Measurements from ENCODE around the gene PCNX2.

Gene PCNX2

GRCh38 chr1:233241759-233242158 lies 53.8 kb downstream of the PCNX2 start:
- no peak overlapping the region for H3K4me3 ChIP-seq (ENCODE audit: low read length)
- no peaks in the 10 kb centered on the region for H3K36me3 ChIP-seq (replicated peaks; ENCODE audit: insufficient read depth, low read length)
- H3K4me2 ChIP-seq (ENCODE audit: low read depth, low read length), result no peak overlapping the region
- H3F3A ChIP-seq (ENCODE audit: insufficient read depth, low read length), result no peaks in the 10 kb centered on the region
- no peaks in the 10 kb centered on the region for H3K4me1 ChIP-seq (ENCODE audit: low read length)
- no peak overlapping the region for H2AFZ ChIP-seq (ENCODE audit: low read length)
- H3K9ac ChIP-seq (ENCODE audit: low read length), result no peak overlapping the region
- no peaks in the 10 kb centered on the region for H3K9me3 ChIP-seq (replicated peaks; ENCODE audit: insufficient read depth, low read length)
- no peaks in the 10 kb centered on the region for H3K9me2 ChIP-seq (replicated peaks; ENCODE audit: insufficient read depth, low read length)
- DNase-seq, result no peak
- TF ChIP-seq CTCF (IDR thresholded peaks at IDR 0.05; ENCODE audit: low read length) (no peak), EZH2phosphoT487 (IDR thresholded peaks at IDR 0.05; ENCODE audit: low read length) (no peak), EZH2 (optimal IDR thresholded peaks at IDR 0.05; ENCODE audit: low read depth, low read length) (no peak)
- H4K20me1 ChIP-seq (ENCODE audit: insufficient read depth, low read length), result no peaks in the 10 kb centered on the region
- no peak overlapping the region for H3K27ac ChIP-seq (ENCODE audit: low read length)
- H3K79me2 ChIP-seq (ENCODE audit: low read length), result no peaks in the 10 kb centered on the region
- H3K27me3 ChIP-seq (replicated peaks; ENCODE audit: insufficient read depth, low read length), result no peaks in the 10 kb centered on the region

- no peak overlapping the region for H3K4me2 ChIP-seq (ENCODE audit: low read depth, low read length)
- no peaks in the 10 kb centered on the region for H3K79me2 ChIP-seq (ENCODE audit: low read length)
- no peaks in the 10 kb centered on the region for H3K4me1 ChIP-seq (ENCODE audit: low read length)
- no peak overlapping the region for H3K27ac ChIP-seq (ENCODE audit: low read length)
- H4K20me1 ChIP-seq (ENCODE audit: insufficient read depth, low read length), result no peaks in the 10 kb centered on the region
- H3K9me3 ChIP-seq (replicated peaks; ENCODE audit: insufficient read depth, low read length), result no peaks in the 10 kb centered on the region
- TF ChIP-seq EZH2phosphoT487 (IDR thresholded peaks at IDR 0.05; ENCODE audit: low read length) (no peak), CTCF (IDR thresholded peaks at IDR 0.05; ENCODE audit: low read length) (peak; percentile 40)
- no peak overlapping the region for H3K4me3 ChIP-seq (ENCODE audit: low read length)
- no peaks in the 10 kb centered on the region for H3K27me3 ChIP-seq (replicated peaks; ENCODE audit: insufficient read depth, low read length)
- H3K9me2 ChIP-seq (replicated peaks; ENCODE audit: insufficient read depth, low read length), result no peaks in the 10 kb centered on the region
- no peak overlapping the region for H2AFZ ChIP-seq (ENCODE audit: low read length)
- H3K36me3 ChIP-seq (replicated peaks; ENCODE audit: insufficient read depth, low read length), result no peaks in the 10 kb centered on the region
- H3F3A ChIP-seq (ENCODE audit: insufficient read depth, low read length), result no peaks in the 10 kb centered on the region
- H3K9ac ChIP-seq (ENCODE audit: low read length), result no peak overlapping the region
- DNase-seq, result no peak
Measured at GRCh38 chr1:233240829-233241682, 54.5 kb downstream of the PCNX2 start.

- no peak for DNase-seq
- no peaks in the 10 kb centered on the region for H3F3A ChIP-seq (ENCODE audit: insufficient read depth, low read length)
- H3K4me3 ChIP-seq (ENCODE audit: low read length), result no peak overlapping the region
- no peaks in the 10 kb centered on the region for H3K9me3 ChIP-seq (replicated peaks; ENCODE audit: insufficient read depth, low read length)
- no peaks in the 10 kb centered on the region for H4K20me1 ChIP-seq (ENCODE audit: insufficient read depth, low read length)
- H3K4me2 ChIP-seq (ENCODE audit: low read depth, low read length), result no peak overlapping the region
- no peaks in the 10 kb centered on the region for H3K9me2 ChIP-seq (replicated peaks; ENCODE audit: insufficient read depth, low read length)
- H3K9ac ChIP-seq (ENCODE audit: low read length), result no peak overlapping the region
- no peaks in the 10 kb centered on the region for H3K79me2 ChIP-seq (ENCODE audit: low read length)
- TF ChIP-seq EZH2phosphoT487 (IDR thresholded peaks at IDR 0.05; ENCODE audit: low read length) (no peak), CTCF (IDR thresholded peaks at IDR 0.05; ENCODE audit: low read length) (no peak), EZH2 (optimal IDR thresholded peaks at IDR 0.05; ENCODE audit: low read depth, low read length) (no peak)
- no peaks in the 10 kb centered on the region for H3K27me3 ChIP-seq (replicated peaks; ENCODE audit: insufficient read depth, low read length)
- H2AFZ ChIP-seq (ENCODE audit: low read length), result no peak overlapping the region
- no peaks in the 10 kb centered on the region for H3K4me1 ChIP-seq (ENCODE audit: low read length)
- H3K27ac ChIP-seq (ENCODE audit: low read length), result no peak overlapping the region
- no peaks in the 10 kb centered on the region for H3K36me3 ChIP-seq (replicated peaks; ENCODE audit: insufficient read depth, low read length)
Measured at GRCh38 chr1:233240371-233240770, 55.2 kb downstream of the PCNX2 start.
